ENCODE results near the gene CFAP299. TPM values are rescaled to one million over a fixed set of nuclear protein-coding genes. Genes with fewer than 3 reads are reported as not detected.

CFAP299 gene
- total and polyA plus RNA-seq, 9 of the 15 experiments (the other 6 are each of a cell fraction or from before 2014, with no cell fraction given) = 0.09 to 3.0 (median 0.76) TPM

GRCh38 chr4:80424225-80424581, 88.7 kb downstream of the CFAP299 start (continued):
- TF ChIP-seq NR2C2 (CRISPR knock-in tag; IDR thresholded peaks at IDR 0.05) (no peak), NR2C2 (tag; IDR thresholded peaks at IDR 0.05) (peak; percentile 80; the same call in 1 of the 2 replicates), ERF (CRISPR knock-in tag; IDR thresholded peaks at IDR 0.05) (no peak), PRDM10 (IDR thresholded peaks at IDR 0.05; ENCODE audit: partially characterized antibody) (no peak), CREBBP (IDR thresholded peaks at IDR 0.05; ENCODE audit: low read depth, low read length) (no peak), CBX2 (IDR thresholded peaks at IDR 0.05; ENCODE audit: insufficient read depth, low read length, poor library complexity, severe bottlenecking) (no peak), ZNF407 (IDR thresholded peaks at IDR 0.05; ENCODE audit: low read depth) (no peak), LARP7 (IDR thresholded peaks at IDR 0.05) (no peak), ZBTB1 (CRISPR knock-in tag; IDR thresholded peaks at IDR 0.05; ENCODE audit: borderline replicate concordance, low read depth) (no peak), PML (IDR thresholded peaks at IDR 0.05; ENCODE audit: low read length) (no peak), ZNF12 (CRISPR knock-in tag; IDR thresholded peaks at IDR 0.05) (no peak), ZNF316 (IDR thresholded peaks at IDR 0.05) (peak; percentile 80; the same call in 1 of the 2 replicates), THAP12 (CRISPR knock-in tag; IDR thresholded peaks at IDR 0.05) (no peak), HNRNPLL (IDR thresholded peaks at IDR 0.05; ENCODE audit: low read depth, low read length, poor library complexity, severe bottlenecking) (no peak), CBFA2T2 (conservative IDR thresholded peaks at IDR 0.05) (no peak)

Data from K562 (cell line).